Endothelial cell of hepatic sinusoid (primary cell): Measurements from ENCODE around the gene CRIP2.

Experiments
- in situ Hi-C: cut with HindIII; loops from 2 replicates; pipeline ENCODE4 v1.10.0; 2017; ENCODE audit warnings: low sequenced_read_pairs

The CRIP2 gene

GRCh38 chr14:105460116-105460515 lies 14.5 kb upstream of the CRIP2 start:
- in situ Hi-C loops, result no loop called here

- in situ Hi-C loops, result no loop called here
Measured at GRCh38 chr14:105460616-105461015, 14.0 kb upstream of the CRIP2 start.

- in situ Hi-C loops, result no loop called here
Measured at GRCh38 chr14:105461903-105462302, 12.7 kb upstream of the CRIP2 start.

GRCh38 chr14:105464501-105464900 lies 10.1 kb upstream of the CRIP2 start:
- in situ Hi-C loops, result no loop called here

GRCh38 chr14:105465209-105466031 lies 9.2 kb upstream of the CRIP2 start:
- in situ Hi-C loops, result loop anchor here (5.0 kb wide), 2 partner anchors 63 to 108 kb away; no protein-coding TSS in a partner anchor

GRCh38 chr14:105466531-105467248 lies 7.9 kb upstream of the CRIP2 start:
- in situ Hi-C loops, result loop anchor here (5.0 kb wide), 2 partner anchors 64 to 109 kb away; no protein-coding TSS in a partner anchor

GRCh38 chr14:105467249-105467941 lies 7.2 kb upstream of the CRIP2 start:
- in situ Hi-C loops, result loop anchor here (5.0 kb wide), 2 partner anchors 65 to 110 kb away; no protein-coding TSS in a partner anchor

GRCh38 chr14:105467942-105468471 lies 6.6 kb upstream of the CRIP2 start:
- in situ Hi-C loops, result loop anchor here (5.0 kb wide), 2 partner anchors 66 to 111 kb away; no protein-coding TSS in a partner anchor

- in situ Hi-C loops, result loop anchor here (5.0 kb wide), 2 partner anchors 66 to 111 kb away; no protein-coding TSS in a partner anchor
Measured at GRCh38 chr14:105468621-105469241, 5.9 kb upstream of the CRIP2 start.

- in situ Hi-C loops, result loop anchor here (5.0 kb wide), 2 partner anchors 67 to 112 kb away; no protein-coding TSS in a partner anchor
Measured at GRCh38 chr14:105469456-105470349, 4.9 kb upstream of the CRIP2 start.

- in situ Hi-C loops, result no loop called here
Measured at GRCh38 chr14:105470350-105471296, 4.0 kb upstream of the CRIP2 start.

GRCh38 chr14:105471297-105471821 lies 3.3 kb upstream of the CRIP2 start:
- in situ Hi-C loops, result no loop called here

- in situ Hi-C loops, result no loop called here
Measured at GRCh38 chr14:105471823-105472485, 2.7 kb upstream of the CRIP2 start.

- in situ Hi-C loops, result no loop called here
Measured at GRCh38 chr14:105472486-105472991, 2.1 kb upstream of the CRIP2 start.

- in situ Hi-C loops, result no loop called here
Measured at GRCh38 chr14:105473033-105473676, 1.5 kb upstream of the CRIP2 start.

- in situ Hi-C loops, result no loop called here
Measured at GRCh38 chr14:105473677-105474482, 741 bp upstream of the CRIP2 start.
